Measurements from ENCODE around the gene PINK1.

Gene PINK1

DNA sequence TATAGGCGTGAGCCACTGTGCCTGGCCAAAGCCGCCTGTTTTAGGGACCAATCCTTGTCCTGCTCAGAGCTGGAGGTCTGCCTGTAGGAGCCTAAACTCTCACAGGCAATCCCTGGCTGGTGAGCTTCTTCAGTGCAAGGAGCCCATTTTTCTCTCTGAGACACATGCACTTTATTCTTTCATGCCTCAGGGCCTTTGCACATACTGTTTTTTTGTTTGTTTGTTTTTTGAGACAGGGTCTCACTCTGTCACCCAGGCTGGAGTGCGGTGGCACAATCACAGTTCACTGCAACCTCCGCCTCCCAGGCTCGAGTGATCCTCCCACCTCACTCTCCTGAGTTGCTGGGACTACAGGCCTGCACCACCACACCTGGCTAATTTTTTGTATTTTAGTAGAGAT lies 21.6 kb upstream of the PINK1 start:
- no peak for ATAC-seq

DNA sequence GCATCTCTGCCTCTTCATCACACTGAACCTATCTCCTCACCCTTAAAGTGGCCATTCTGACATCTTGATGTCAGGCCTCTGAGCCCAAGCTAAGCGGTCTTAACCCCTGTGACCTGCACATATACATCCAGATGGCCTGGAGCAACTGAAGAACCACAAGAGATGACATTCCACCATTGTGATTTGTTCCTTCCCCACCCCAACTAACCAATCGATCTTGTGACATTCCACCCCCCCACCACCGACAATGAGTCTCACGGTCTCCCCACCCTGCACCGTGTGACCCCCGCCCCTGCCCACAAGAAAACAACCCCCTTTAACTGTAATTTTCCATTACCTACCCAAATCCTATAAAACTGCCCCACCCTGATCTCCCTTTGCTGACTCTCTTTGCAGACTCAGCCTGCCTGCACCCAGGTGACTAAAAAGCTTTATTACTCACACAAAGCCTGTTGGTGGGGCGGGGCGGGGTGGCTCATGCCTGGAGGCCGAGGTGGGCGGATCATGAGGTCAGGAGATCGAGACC lies 21.0 kb upstream of the PINK1 start:
- no peak for ATAC-seq

DNA sequence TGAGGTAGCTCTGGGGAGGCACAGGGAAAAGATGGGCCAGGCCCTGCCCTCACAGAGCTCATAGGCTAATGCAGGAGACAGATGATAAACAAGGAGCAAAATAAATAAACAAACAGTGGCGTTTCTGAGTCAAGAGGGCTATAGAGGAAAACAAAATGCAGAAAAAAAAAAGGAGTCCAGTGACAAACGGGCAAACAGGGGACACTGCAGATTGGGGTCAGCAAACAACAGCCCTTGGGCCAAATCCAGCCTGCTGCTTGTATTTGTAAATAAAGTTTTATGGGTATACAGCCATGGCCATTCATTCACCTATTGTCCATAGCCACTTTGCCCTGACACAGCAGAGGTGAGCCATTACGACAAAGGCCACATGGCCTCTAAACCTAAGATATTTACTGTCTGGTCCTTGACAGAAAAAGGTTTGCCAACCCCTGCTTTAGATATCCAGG lies 19.1 kb upstream of the PINK1 start:
- ATAC-seq: no peak

DNA sequence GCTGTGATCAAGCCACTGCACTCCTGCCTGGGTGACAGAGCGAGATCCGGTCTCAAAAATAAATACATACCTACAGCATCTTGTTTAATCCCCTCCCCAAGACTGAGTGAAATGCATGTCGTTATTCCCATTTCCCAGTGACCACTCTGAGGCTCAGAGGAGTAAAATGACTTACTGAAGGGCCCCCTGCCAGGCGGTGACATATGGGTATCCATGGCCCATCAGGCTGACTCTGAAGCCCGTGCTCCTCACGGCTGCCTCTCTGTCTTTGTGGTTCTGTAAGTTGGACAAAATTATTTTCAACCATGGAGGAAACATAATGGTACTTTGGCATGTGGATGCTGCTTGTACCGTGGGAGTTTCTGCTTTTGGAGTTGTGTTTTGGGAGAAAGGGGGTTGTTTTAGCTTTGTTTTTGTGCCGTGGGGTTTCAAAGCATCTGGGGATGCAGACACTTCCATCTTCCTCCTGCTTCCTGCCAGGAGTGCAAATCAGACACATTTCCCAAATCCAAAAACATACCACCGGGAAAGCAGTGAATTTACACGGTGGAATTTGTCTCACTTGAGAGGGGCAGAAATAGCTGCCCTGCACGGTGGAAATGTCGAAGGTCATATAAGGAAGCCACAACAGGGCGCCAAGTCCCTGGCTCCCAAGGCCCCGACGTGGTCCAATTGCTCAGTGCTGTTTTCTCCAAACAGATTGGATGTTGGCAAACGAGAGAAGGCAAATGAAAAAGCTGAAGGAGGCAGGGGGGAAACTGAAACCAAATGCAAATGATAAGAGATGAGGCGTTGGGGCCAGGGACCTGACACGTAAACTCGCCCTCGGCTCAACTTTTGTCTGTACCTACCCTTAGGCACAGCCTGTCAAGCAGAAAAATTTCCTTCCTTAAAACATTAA lies 17.1 kb upstream of the PINK1 start:
- no peak for ATAC-seq

- no peak for ATAC-seq
Measured at GRCh38 chr1:20616847-20617487, 16.3 kb upstream of the PINK1 start.

- ATAC-seq: no peak
Measured at GRCh38 chr1:20618550-20618949, 14.7 kb upstream of the PINK1 start.

GRCh38 chr1:20619999-20620398 lies 13.3 kb upstream of the PINK1 start:
- ATAC-seq: no peak

DNA sequence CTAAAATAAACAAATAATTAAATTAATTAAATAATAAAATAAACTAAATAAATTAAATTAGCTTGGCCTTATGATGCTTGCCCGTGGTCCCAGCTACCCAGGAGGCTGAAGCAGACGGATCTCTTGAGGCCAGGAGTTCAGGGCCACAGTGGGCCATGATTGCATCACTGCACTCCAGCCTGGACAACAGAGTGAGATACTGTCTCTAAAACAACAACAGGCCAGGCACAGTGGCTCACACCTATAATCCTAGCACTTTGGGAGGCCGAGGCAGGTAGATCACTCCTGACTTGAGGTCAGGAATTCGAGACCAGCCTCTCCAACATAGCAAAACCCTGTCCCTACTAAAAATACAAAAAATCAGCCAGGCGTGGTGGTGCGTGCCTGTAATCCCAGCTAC lies 12.2 kb upstream of the PINK1 start:
- ATAC-seq: no peak

GRCh38 chr1:20624709-20625108 lies 8.5 kb upstream of the PINK1 start:
- ATAC-seq: no peak

- ATAC-seq: no peak
Measured at GRCh38 chr1:20625176-20626097, 7.8 kb upstream of the PINK1 start.

- ATAC-seq: no peak
Measured at GRCh38 chr1:20626098-20626427, 7.2 kb upstream of the PINK1 start.

DNA sequence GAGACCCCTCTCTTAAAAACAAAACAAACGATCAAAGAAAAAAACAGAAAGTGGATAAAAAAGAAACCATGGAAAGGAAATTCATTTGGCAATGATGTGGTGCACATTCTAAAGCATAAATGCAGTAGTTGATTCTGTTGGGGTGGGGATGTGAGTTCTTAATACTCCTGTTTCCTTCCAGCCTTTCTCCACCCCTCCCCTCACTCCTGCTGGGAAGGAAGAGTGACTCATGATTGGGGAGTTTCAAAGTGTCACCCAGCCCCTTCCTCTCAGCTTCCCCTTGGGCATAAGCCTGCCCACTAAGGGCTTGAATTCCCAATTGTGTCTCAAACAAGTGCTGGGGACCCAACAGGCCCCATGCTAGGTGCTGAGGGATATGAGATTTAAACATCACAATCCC lies 6.7 kb upstream of the PINK1 start:
- ATAC-seq: no peak

DNA sequence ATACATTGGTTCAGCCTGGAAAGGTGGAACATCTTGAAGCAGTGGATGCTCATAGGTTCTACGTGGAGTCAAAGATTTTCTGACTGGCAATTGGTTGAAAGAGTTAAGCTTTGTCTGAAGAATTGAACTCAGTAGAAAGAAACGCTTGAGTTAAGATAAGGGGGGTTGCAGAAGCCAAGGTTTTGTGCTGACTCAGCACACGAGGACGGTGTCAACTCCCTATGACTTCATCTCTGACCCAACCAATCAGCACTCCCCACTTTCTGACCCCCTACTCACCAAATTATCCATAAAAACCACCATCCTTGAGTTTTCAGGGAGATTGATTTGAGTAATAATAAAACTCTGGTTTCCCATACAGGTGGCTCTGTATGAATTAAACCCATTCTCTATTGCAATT lies 2.5 kb upstream of the PINK1 start:
- no peak for ATAC-seq

- no peak for ATAC-seq
Measured at GRCh38 chr1:20632386-20632785, 872 bp upstream of the PINK1 start.

GRCh38 chr1:20634065-20634593 lies 871 bp downstream of the PINK1 start:
- ATAC-seq: peak; percentile 12 to 37

- ATAC-seq: peak in 1 of 2 donors; percentile 15
Measured at GRCh38 chr1:20634594-20635084, 1.4 kb downstream of the PINK1 start.

DNA sequence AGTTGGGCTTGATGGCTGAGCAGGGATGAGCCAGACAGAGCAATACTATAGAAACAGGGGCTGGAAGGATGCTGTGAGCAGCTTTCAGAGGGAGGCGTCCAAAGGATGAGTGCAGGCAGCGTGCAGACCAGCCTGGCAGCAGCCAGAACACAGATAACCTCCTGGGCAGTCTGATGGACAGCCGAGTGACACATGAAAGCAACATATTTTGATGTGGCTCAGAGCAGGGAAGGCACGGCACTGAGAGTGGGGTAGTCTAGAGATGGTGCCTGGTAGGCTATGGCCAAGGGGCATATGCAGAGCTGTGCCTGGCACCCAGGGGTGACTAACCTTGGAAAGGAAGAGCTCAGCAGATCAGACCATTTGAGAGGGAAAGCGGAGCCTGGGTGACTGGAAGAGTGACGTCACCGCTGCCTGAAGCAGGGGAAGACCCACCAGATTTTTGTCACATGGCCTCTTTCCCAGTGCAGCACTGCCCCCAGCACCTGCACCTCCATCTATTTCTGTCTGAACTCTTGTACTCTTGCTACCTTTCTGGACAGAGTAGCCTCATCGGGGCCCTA lies 3.6 kb downstream of the PINK1 start:
- ATAC-seq: no peak

DNA sequence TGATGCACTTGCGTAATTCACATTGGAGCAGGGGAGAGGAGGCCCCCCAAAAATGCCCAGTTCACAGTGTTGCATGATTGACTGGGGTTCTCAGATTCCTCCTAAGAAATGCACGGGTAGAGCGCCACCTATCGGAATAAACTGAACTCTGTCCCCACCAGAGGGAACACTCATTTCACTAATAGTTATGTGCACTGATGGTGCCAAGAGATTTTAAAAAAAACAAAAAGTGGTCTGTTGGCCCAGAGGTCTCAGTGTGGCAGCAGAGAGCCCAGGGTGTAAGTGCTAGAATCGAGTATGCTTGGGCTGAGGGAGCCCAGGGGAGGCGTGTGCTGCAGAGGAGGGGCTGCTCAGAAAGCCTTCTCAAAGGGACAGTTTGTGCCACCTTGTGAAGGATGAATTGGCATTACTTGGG lies 6.9 kb downstream of the PINK1 start:
- ATAC-seq: peak; percentile 65 to 78

GRCh38 chr1:20641975-20642374 lies 8.7 kb downstream of the PINK1 start:
- ATAC-seq: no peak

GRCh38 chr1:20643080-20643479 lies 9.8 kb downstream of the PINK1 start:
- no peak for ATAC-seq

- ATAC-seq: no peak
Measured at GRCh38 chr1:20644416-20644815, 11.2 kb downstream of the PINK1 start.

GRCh38 chr1:20645414-20645813 lies 12.2 kb downstream of the PINK1 start:
- ATAC-seq: no peak
